GM20000 (cell line): ENCODE measurements around the gene RBBP4.

Experiments
- DNase-seq: peaks from one replicate; pipeline ENCODE4 v3.0.0; 2012; ENCODE audit warnings: low spot score
- TF ChIP-seq, protein P1 (sequence below): IDR thresholded peaks from 2 replicates; pipeline ENCODE4 v1.5.1; 2012; ENCODE audit warnings: mild to moderate bottlenecking, control low read depth; ENCODE audit errors: extremely low read depth, missing control alignments

Gene RBBP4

DNA sequence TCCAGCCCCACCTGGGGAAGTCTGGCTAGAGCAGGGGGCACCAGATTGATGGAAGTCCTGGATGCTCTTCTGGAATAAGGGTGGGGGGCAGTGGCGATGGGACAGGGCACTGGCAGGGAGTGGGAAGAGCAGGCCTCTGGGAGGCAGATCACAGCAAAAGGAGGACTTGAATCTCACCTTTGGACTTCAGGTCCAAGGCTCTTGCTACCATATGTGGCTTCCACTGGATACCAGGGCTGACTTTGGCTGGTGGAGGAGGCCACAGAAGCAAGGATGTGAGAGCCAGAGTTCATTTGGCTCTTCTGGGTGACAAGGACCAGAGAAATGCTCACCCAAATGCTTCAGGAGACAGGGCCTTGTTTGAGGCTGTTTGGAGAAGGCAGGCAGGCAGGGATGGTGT is 67.5 kb downstream of the RBBP4 start:
- TF ChIP-seq, protein P1, sequence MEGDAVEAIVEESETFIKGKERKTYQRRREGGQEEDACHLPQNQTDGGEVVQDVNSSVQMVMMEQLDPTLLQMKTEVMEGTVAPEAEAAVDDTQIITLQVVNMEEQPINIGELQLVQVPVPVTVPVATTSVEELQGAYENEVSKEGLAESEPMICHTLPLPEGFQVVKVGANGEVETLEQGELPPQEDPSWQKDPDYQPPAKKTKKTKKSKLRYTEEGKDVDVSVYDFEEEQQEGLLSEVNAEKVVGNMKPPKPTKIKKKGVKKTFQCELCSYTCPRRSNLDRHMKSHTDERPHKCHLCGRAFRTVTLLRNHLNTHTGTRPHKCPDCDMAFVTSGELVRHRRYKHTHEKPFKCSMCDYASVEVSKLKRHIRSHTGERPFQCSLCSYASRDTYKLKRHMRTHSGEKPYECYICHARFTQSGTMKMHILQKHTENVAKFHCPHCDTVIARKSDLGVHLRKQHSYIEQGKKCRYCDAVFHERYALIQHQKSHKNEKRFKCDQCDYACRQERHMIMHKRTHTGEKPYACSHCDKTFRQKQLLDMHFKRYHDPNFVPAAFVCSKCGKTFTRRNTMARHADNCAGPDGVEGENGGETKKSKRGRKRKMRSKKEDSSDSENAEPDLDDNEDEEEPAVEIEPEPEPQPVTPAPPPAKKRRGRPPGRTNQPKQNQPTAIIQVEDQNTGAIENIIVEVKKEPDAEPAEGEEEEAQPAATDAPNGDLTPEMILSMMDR: no peak
- DNase-seq: no peak

DNA sequence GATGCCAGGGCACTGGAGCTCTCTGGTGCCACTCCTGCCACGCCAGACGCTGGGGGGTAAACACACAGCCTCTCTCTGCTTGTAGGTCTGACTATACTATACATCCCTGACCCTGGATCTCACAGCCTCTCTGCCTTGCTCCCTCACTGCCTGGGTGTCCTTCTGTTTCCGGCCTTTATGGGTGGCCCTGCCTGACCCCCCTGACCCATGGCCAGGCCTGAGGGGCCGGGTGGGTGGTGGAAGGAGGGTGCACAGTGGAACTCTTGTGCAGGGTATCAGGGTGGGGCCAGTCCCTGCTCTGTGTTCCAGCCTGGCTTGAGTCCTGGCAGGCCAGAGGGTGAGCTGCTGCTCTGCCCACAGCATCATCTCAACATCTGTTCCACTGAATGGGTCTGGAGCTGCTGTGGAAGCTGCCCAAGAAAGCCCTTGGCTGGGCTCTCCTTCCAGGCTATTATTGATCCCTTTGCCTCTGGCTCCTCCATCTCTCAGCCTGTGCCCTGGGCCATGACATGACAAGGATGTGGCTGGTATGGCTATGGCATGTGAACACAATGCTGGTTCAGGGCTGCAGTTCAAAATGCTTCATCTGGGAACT is 68.8 kb downstream of the RBBP4 start:
- DNase-seq: no peak
- TF ChIP-seq, protein P1: no peak

DNA sequence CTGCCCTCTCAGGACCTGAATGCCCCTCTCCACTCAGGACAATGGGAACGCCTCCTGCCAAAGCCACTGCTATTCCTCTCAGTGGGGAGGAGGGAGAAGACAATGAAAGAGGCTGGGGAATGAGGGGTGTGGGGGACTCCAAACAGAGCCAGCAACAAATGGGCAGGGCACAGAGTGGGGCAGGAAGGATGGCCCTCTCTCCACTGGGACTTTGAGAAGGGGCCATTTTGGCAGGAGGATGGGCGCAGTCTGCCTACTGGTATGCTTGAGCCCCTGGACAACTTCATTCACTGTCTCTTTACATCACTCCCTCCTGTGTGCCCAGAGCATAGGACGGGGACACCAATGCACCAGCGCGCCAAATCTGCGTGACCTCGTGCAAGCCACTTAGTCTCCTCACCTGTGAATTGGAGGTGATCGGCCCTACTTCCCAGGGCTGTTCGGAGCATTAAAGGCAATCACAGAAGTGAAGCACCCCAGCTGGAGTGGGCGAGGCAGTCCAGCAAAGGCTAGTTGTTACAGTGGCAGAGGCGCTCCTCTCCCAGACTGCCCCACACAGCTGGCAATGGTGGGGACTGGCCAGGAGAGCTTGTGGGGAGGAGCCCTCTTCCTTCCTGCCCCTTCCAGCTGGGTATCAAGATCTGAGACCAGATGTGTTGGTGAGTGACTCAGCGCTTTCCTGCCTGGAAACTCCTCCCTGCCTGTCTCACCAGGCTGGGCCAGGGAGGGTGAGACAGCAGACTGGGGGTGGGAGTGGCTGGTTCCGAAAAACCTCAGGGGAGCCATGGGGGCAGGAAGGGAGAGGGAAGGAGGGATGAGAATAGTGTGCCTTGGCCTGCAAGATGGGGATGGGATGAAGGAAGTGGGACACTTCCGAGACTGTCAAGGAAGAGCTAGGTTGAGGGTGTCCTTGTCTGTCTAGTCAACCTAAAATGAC is 73.9 kb downstream of the RBBP4 start:
- no peak for DNase-seq
- TF ChIP-seq, protein P1: no peak

DNA sequence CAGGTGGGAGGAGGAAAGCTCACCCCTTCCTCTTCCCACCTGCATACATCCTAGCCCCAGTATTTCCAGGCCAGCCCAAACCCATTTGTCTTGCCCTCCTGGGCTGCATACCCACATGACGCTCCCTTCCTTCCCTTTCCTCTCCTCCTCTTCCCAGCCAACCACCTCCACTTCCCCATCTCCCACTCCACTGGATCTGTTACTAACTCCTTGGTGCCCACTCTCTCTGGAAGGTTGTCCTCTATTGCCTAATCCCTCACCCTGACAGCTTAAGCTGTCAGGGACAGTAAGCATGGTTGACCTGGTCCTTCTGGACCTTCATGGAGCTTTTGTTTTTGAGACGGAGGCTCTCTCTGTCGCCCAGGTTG is 74.6 kb downstream of the RBBP4 start:
- TF ChIP-seq, protein P1: no peak
- no peak for DNase-seq

DNA sequence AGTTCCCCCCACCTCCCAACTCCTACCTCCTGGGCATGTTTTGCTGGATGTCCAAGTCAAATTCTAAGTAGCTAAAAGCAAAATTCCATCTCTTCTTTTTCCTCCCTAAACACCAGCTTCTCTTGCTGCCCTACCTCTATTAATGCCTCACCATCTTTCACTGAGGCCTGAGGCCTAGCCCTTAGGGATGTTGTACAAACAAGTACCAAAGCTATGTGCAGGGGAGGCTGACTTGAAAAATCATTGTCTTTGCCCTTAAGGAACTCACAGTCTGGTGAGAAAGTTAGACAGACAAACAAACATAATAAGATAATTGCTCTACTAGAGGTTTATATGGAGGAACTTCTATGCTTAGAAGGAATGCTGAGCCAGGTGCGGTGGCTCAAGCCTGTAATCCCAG is 76.9 kb downstream of the RBBP4 start:
- TF ChIP-seq, protein P1: no peak

DNA sequence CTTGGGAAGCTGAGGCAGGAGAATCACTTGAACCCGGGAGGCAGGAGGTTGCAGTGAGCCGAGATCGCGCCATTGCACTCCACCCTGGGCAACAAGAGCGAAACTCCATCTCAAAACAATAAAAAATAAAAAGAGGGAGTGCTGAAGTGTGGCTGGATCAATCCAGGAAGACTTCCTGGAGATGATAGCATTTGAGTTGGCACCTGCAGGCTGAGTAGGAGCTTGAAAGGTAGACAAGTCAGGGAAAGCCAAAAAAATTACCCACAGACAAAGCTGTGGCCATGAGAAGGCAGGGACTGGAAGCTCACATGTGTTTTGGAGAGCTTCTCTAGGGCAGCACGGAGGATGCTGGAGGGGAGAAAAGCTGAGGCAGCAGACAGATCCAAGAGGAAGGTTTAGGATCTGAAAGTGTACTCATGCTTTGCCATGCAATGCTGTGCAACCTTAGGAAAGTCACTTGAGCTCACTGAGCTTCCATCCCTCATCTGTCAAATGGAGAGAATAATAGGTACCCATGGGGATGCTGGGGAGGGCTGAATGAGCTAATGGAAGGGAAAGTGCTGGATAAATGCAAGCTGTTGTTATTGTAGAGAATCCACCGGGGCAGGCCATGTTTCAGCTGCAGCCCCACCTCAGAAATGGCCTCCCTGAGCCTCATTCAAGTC is 77.5 kb downstream of the RBBP4 start:
- TF ChIP-seq, protein P1: no peak
- no peak for DNase-seq

More for the DNA sequence above, 76.9 kb downstream of the RBBP4 start:
- DNase-seq: no peak
